ENCODE data around the gene CDH4. TPM values are rescaled to one million over a fixed set of nuclear protein-coding genes. Genes with fewer than 3 reads are reported as not detected.
"Not testable (repeated sequence)": the region's sequence is repeated elsewhere in the genome, so short reads cannot be mapped to it uniquely, and the experiment has no call there.

Gene CDH4
- total and polyA plus RNA-seq, 2 of the 13 experiments (the other 11 are each of a cell fraction or from before 2014, with no cell fraction given): not detected

- TF ChIP-seq, protein P1, sequence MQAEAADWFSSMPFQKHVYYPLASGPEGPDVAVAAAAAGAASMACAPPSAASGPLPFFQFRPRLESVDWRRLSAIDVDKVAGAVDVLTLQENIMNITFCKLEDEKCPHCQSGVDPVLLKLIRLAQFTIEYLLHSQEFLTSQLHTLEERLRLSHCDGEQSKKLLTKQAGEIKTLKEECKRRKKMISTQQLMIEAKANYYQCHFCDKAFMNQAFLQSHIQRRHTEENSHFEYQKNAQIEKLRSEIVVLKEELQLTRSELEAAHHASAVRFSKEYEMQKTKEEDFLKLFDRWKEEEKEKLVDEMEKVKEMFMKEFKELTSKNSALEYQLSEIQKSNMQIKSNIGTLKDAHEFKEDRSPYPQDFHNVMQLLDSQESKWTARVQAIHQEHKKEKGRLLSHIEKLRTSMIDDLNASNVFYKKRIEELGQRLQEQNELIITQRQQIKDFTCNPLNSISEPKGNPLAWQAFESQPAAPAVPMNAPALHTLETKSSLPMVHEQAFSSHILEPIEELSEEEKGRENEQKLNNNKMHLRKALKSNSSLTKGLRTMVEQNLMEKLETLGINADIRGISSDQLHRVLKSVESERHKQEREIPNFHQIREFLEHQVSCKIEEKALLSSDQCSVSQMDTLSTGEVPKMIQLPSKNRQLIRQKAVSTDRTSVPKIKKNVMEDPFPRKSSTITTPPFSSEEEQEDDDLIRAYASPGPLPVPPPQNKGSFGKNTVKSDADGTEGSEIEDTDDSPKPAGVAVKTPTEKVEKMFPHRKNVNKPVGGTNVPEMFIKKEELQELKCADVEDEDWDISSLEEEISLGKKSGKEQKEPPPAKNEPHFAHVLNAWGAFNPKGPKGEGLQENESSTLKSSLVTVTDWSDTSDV (CRISPR knock-in tag; IDR thresholded peaks at IDR 0.05): no peak
Observed at GRCh38 chr20:61478094-61478493, 226.0 kb downstream of the CDH4 start (continued).

DNA sequence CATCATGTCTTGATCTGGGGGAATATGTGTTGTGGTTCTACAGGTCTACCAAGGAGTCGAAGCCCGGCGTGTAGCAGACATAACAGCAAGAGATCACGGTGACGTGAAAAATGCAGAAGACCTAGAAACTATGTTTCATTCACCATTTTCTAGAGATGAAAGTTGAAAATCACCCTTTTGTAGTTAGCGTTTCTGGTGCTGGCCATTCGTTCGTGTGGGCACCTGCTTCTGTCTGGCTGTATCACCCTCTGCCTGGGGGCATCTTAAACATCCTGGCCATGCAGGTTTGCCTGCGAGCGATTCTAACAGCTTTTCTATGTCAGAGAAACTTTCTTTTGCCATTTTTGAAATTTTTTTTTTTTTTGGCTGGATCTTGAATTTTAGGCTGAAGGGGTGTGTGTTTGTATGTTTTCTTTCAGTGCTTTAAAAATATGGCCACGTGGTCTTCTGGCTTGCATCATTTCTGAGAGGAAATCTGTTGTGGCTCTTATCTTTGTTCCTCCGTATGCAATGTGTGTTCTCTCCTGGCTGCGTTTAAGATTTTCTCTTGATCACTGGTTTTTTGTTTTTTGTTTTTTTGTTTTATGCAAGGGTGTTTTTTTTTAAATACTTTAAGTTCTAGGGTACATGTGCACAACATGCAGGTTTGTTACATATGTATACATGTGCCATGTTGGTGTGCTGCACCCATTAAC lies 226.7 kb downstream of the CDH4 start:
- TF ChIP-seq HNRNPUL1 (IDR thresholded peaks at IDR 0.05; ENCODE audit: low read depth, low read length): no peak
- DNase-seq (ENCODE audit: low spot score) (no peak), FAIRE-seq (no peak), ATAC-seq (no peak)
- Histone ChIP-seq H3K27ac (ENCODE audit: extremely low read length, insufficient read depth, low read length) (no peak overlapping the region), H3K4me1 (ENCODE audit: insufficient read depth, low read length) (no peaks in the 10 kb centered on the region), H3K9me3 (ENCODE audit: low read length) (no peaks in the 10 kb centered on the region), H4K20me1 (ENCODE audit: insufficient read depth, low read length) (no peaks in the 10 kb centered on the region), H2AFZ (ENCODE audit: low read length) (no peak overlapping the region), H3K79me2 (ENCODE audit: insufficient read depth, low read length) (no peaks in the 10 kb centered on the region), H3K27me3 (ENCODE audit: control insufficient read depth in 1 of 2, insufficient read depth in 2 of 2, low read length in 2 of 2) (peaks cover 0 to 17% of the 10 kb centered on the region in 2 experiments; a peak in 2 of 5 replicates), H3K36me3 (replicated peaks in 1 of 2; ENCODE audit: control insufficient read depth in 1 of 2, insufficient read depth in 2 of 2, low read length in 2 of 2) (no peaks in the 10 kb centered on the region), H3K4me3 (replicated peaks in 1 of 3; ENCODE audit: insufficient read depth in 1 of 3, low read depth in 2 of 3, low read length in 3 of 3) (no peak overlapping the region), H3K4me2 (ENCODE audit: low read depth, low read length) (no peak overlapping the region), H3K9ac (ENCODE audit: insufficient read depth, low read depth, low read length) (no peak overlapping the region)
- intact Hi-C loops (cut with micrococcal nuclease; ENCODE audit: unreplicated experiment): no loop called here
- no TSS peak for BruUV-seq (replicated peaks)
- WGBS (ENCODE audit: low lambda C conversion rate): 31% methylated on average over 13 of the region's 13 CpGs
- CTCF ChIA-PET (ENCODE audit: low intra/inter-chr PET ratio, low total read pairs): no interaction called here
- POLR2A ChIA-PET: no interaction called here
- in situ Hi-C loops (cut with HindIII; ENCODE audit: extremely low pct_ligation_motif_present, low pct_unique_long_range_greater_than_20kb): no loop called here

DNA sequence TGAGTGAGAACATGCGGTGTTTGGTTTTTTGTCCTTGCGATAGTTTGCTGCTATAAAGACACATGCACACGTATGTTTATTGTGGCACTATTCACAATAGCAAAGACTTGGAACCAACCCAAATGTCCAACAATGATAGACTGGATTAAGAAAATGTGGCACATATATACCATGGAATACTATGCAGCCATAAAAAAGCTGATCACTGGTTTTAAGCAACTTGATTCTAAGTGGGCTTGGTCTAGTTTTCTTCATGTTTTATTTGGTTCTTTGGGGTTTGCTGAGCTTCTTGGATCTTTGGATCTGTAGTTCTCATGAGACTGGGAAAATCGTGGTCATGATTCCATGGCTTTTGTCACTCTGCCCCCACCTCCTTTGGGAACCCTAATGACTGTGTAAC lies 227.4 kb downstream of the CDH4 start:
- CTCF ChIA-PET (ENCODE audit: low intra/inter-chr PET ratio, low total read pairs); H3K36me3 ChIP-seq (replicated peaks in 1 of 2; ENCODE audit: control insufficient read depth in 1 of 2, insufficient read depth in 2 of 2, low read length in 2 of 2); POLR2A ChIA-PET; FAIRE-seq; intact Hi-C loops (cut with micrococcal nuclease; ENCODE audit: unreplicated experiment); H3K9me3 ChIP-seq (ENCODE audit: low read length); H3K9ac ChIP-seq (ENCODE audit: insufficient read depth, low read depth, low read length); DNase-seq (ENCODE audit: low spot score); BruUV-seq (replicated peaks); H3K27ac ChIP-seq (ENCODE audit: extremely low read length, insufficient read depth, low read length); H4K20me1 ChIP-seq (ENCODE audit: insufficient read depth, low read length); H3K79me2 ChIP-seq (ENCODE audit: insufficient read depth, low read length); H3K4me3 ChIP-seq (replicated peaks in 1 of 3; ENCODE audit: insufficient read depth in 1 of 3, low read depth in 2 of 3, low read length in 3 of 3); H3K4me1 ChIP-seq (ENCODE audit: insufficient read depth, low read length); H3K4me2 ChIP-seq (ENCODE audit: low read depth, low read length); ATAC-seq; H2AFZ ChIP-seq (ENCODE audit: low read length); in situ Hi-C loops (cut with HindIII; ENCODE audit: extremely low pct_ligation_motif_present, low pct_unique_long_range_greater_than_20kb): not testable (repeated sequence)
- peaks cover 0 to 17% of the 10 kb centered on the region in 2 experiments; a peak in 2 of 5 replicates for H3K27me3 ChIP-seq (ENCODE audit: control insufficient read depth in 1 of 2, insufficient read depth in 2 of 2, low read length in 2 of 2)
- WGBS (ENCODE audit: low lambda C conversion rate): 52% methylated on average over 4 of the region's 4 CpGs

Measured in HepG2 (cell line).